ENCODE results near the gene SYCP3. TPM values are rescaled to one million over a fixed set of nuclear protein-coding genes. Genes with fewer than 3 reads are reported as not detected.

Gene SYCP3
- polyA plus RNA-seq, 1 donor from 2014 or later, result 3.4 TPM

DNA sequence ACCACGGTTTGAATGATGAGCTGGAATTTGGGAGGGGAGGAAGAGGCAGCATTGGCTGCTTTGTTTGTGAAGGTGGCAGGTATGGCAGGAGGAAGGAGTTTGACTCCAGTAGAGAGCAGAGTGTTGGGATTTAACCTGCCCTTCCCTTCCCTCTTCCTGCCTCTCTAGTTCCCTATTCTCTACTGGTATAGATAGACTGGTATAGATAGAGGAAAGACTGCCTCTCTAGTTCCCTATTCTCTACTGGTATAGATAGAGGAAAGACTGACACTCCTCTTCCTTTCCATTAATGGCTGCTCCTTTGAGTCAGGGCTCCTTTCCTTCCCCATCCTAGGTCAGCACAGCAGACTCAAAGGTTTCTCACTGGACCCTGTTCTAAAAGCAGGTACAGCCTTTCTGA lies 8.4 kb upstream of the SYCP3 start:
- TF ChIP-seq MXI1 (conservative IDR thresholded peaks at IDR 0.05; ENCODE audit: poor library complexity, severe bottlenecking) (no peak), SMC3 (conservative IDR thresholded peaks at IDR 0.05; ENCODE audit: poor library complexity) (no peak), EZH2 (IDR thresholded peaks at IDR 0.05; ENCODE audit: borderline replicate concordance, insufficient read depth, low read length, poor library complexity, severe bottlenecking) (no peak), POLR2AphosphoS5 (IDR thresholded peaks at IDR 0.05) (no peak), TAF1 (IDR thresholded peaks at IDR 0.05; ENCODE audit: low read depth) (no peak), RAD21 (conservative IDR thresholded peaks at IDR 0.05) (no peak), EP300 (conservative IDR thresholded peaks at IDR 0.05; ENCODE audit: poor library complexity, severe bottlenecking) (no peak)
- TF ChIP-seq, protein P1, sequence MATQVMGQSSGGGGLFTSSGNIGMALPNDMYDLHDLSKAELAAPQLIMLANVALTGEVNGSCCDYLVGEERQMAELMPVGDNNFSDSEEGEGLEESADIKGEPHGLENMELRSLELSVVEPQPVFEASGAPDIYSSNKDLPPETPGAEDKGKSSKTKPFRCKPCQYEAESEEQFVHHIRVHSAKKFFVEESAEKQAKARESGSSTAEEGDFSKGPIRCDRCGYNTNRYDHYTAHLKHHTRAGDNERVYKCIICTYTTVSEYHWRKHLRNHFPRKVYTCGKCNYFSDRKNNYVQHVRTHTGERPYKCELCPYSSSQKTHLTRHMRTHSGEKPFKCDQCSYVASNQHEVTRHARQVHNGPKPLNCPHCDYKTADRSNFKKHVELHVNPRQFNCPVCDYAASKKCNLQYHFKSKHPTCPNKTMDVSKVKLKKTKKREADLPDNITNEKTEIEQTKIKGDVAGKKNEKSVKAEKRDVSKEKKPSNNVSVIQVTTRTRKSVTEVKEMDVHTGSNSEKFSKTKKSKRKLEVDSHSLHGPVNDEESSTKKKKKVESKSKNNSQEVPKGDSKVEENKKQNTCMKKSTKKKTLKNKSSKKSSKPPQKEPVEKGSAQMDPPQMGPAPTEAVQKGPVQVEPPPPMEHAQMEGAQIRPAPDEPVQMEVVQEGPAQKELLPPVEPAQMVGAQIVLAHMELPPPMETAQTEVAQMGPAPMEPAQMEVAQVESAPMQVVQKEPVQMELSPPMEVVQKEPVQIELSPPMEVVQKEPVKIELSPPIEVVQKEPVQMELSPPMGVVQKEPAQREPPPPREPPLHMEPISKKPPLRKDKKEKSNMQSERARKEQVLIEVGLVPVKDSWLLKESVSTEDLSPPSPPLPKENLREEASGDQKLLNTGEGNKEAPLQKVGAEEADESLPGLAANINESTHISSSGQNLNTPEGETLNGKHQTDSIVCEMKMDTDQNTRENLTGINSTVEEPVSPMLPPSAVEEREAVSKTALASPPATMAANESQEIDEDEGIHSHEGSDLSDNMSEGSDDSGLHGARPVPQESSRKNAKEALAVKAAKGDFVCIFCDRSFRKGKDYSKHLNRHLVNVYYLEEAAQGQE (IDR thresholded peaks at IDR 0.05; ENCODE audit: borderline replicate concordance), result no peak
- TF ChIP-seq, protein P2, sequence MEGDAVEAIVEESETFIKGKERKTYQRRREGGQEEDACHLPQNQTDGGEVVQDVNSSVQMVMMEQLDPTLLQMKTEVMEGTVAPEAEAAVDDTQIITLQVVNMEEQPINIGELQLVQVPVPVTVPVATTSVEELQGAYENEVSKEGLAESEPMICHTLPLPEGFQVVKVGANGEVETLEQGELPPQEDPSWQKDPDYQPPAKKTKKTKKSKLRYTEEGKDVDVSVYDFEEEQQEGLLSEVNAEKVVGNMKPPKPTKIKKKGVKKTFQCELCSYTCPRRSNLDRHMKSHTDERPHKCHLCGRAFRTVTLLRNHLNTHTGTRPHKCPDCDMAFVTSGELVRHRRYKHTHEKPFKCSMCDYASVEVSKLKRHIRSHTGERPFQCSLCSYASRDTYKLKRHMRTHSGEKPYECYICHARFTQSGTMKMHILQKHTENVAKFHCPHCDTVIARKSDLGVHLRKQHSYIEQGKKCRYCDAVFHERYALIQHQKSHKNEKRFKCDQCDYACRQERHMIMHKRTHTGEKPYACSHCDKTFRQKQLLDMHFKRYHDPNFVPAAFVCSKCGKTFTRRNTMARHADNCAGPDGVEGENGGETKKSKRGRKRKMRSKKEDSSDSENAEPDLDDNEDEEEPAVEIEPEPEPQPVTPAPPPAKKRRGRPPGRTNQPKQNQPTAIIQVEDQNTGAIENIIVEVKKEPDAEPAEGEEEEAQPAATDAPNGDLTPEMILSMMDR (IDR thresholded peaks at IDR 0.05; ENCODE audit: poor library complexity, severe bottlenecking), result no peak
- Histone ChIP-seq H3K27ac (ENCODE audit: low read length) (no peak overlapping the region), H4K20me1 (ENCODE audit: insufficient read depth) (no peaks in the 10 kb centered on the region), H3K9me3 (ENCODE audit: low read length) (no peaks in the 10 kb centered on the region), H3K36me3 (ENCODE audit: insufficient read depth, low read length) (peaks cover 13% of the 10 kb centered on the region), H3K9me2 (ENCODE audit: insufficient read depth, low read length) (no peaks in the 10 kb centered on the region), H3K27me3 (ENCODE audit: insufficient read depth, low read depth, low read length) (no peaks in the 10 kb centered on the region), H3K9ac (ENCODE audit: low read length) (no peak overlapping the region), H2AFZ (ENCODE audit: low read depth, low read length) (no peak overlapping the region), H3K4me2 (ENCODE audit: low read length) (no peak overlapping the region), H3K4me3 (ENCODE audit: low read length) (no peak overlapping the region), H3F3A (ENCODE audit: insufficient read depth, low read length, poor library complexity, severe bottlenecking) (no peaks in the 10 kb centered on the region), H3K79me2 (replicated peaks; ENCODE audit: insufficient read depth, low read length) (no peaks in the 10 kb centered on the region)

DNA sequence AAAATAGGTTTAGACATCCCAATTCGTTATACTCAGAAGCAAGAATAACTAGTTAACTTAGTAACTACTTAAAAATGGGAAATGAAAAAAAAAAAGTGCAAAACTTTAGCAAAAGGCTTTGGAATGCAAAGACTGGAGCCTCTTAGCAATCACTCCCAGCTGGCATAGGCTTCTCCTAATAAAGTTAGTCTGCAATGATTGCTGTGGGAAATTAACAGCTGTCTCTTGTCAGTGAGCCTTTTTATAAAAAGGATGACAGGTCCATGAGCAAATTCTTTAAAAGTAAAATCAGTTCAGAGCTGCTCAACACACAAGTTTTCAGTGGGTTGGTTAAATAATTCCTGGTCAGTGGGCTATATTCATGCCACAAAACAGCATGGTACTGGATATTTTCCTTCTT lies 7.4 kb upstream of the SYCP3 start:
- Histone ChIP-seq H3K4me2 (ENCODE audit: low read length) (no peak overlapping the region), H3K27me3 (ENCODE audit: insufficient read depth, low read depth, low read length) (no peaks in the 10 kb centered on the region), H3K36me3 (ENCODE audit: insufficient read depth, low read length) (peaks cover 13% of the 10 kb centered on the region), H3K79me2 (replicated peaks; ENCODE audit: insufficient read depth, low read length) (no peaks in the 10 kb centered on the region), H3K9me3 (ENCODE audit: low read length) (no peaks in the 10 kb centered on the region), H3K27ac (ENCODE audit: low read length) (no peak overlapping the region), H3K9me2 (ENCODE audit: insufficient read depth, low read length) (no peaks in the 10 kb centered on the region), H2AFZ (ENCODE audit: low read depth, low read length) (no peak overlapping the region), H3F3A (ENCODE audit: insufficient read depth, low read length, poor library complexity, severe bottlenecking) (no peaks in the 10 kb centered on the region), H3K4me3 (ENCODE audit: low read length) (no peak overlapping the region), H4K20me1 (ENCODE audit: insufficient read depth) (no peaks in the 10 kb centered on the region), H3K9ac (ENCODE audit: low read length) (no peak overlapping the region)
- TF ChIP-seq MXI1 (conservative IDR thresholded peaks at IDR 0.05; ENCODE audit: poor library complexity, severe bottlenecking) (no peak), EP300 (conservative IDR thresholded peaks at IDR 0.05; ENCODE audit: poor library complexity, severe bottlenecking) (no peak), TAF1 (IDR thresholded peaks at IDR 0.05; ENCODE audit: low read depth) (no peak), SMC3 (conservative IDR thresholded peaks at IDR 0.05; ENCODE audit: poor library complexity) (no peak)
- TF ChIP-seq, protein P1 (IDR thresholded peaks at IDR 0.05; ENCODE audit: borderline replicate concordance), result no peak
